ENCODE measurements around the gene ZNF766. TPM values are rescaled to one million over a fixed set of nuclear protein-coding genes. Genes with fewer than 3 reads are reported as not detected.
"Not testable (repeated sequence)": the region's sequence is repeated elsewhere in the genome, so short reads cannot be mapped to it uniquely, and the experiment has no call there.

The ZNF766 gene
- total RNA-seq, 1 experiment from 2014 or later, result 17.9 TPM

DNA sequence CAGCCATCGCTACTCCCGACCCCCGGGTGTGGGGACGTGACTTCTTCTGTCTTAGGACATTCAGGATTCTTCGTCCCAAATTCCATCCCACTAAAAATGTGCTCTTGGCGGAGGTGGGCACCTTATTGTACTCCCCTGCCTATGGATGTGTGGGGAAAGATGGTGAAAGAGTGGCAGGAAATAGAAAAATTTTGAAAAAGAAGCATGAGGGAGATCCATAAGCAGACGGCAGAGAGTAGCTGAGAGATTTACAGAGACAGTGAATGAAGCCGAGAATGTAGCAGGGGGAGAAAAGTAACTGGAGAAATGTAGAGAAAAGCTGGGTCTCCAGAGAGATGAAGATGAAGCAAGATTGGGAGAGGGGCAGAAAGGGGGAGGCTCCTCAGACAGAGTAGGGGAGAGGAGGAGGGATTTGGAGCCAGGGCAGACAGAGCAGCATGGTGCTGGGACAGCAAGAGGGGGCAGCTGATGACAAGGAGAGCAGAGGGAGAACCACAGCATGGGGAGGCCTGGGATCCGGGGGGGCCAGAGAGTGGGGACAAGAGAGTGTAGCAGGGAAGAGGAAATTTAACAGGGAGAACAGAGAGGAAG lies 67.5 kb downstream of the ZNF766 start:
- peaks cover 8 to 15% of the 10 kb centered on the region in 2 experiments; a peak in 2 of 4 replicates for H3K9me3 ChIP-seq (ENCODE audit: control insufficient read depth in 1 of 2, insufficient read depth in 1 of 2, low read depth in 1 of 2, low read length in 2 of 2)
- intact Hi-C loops (cut with micrococcal nuclease), result no loop called here
- H3K9me2 ChIP-seq (ENCODE audit: insufficient read depth), result no peaks in the 10 kb centered on the region
- H3K4me3 ChIP-seq (replicated peaks in 1 of 2; ENCODE audit: low read depth in 1 of 2, low read length in 2 of 2), result no peak overlapping the region
- H3K4me1 ChIP-seq (ENCODE audit: control insufficient read depth in 1 of 2, insufficient read depth in 2 of 2, low read length in 2 of 2), result no peaks in the 10 kb centered on the region
- no peak overlapping the region for H3K9ac ChIP-seq (ENCODE audit: low read length)
- ChIA-PET CTCF (no interaction called here), RAD21 (ENCODE audit: low non-redundant PET in 1 of 2, low total read pairs in 2 of 2, uncharacterized antibody in 2 of 2, unreplicated experiment in 2 of 2) (no interaction called here), POLR2A (no interaction called here)
- no TSS peak for BruUV-seq (replicated peaks)
- no peak for TF ChIP-seq EZH2 (IDR thresholded peaks at IDR 0.05)
- TF ChIP-seq ZNF274 (IDR thresholded peaks at IDR 0.05; ENCODE audit: low read depth, low read length), result no peak
- ATAC-seq (no peak), DNase-seq (ENCODE audit: low read depth, low spot score) (no peak)
- H3K79me2 ChIP-seq (ENCODE audit: insufficient read depth, low read length), result no peaks in the 10 kb centered on the region
- no peaks in the 10 kb centered on the region for H3K36me3 ChIP-seq (ENCODE audit: control insufficient read depth in 1 of 2, insufficient read depth in 2 of 2, low read length in 2 of 2)
- no peak overlapping the region for H2AFZ ChIP-seq (ENCODE audit: low read depth, low read length, poor library complexity, severe bottlenecking)
- no peaks in the 10 kb centered on the region for H4K20me1 ChIP-seq (ENCODE audit: insufficient read depth)
- H3K27ac ChIP-seq (ENCODE audit: low read depth, low read length), result no peak overlapping the region
- no peaks in the 10 kb centered on the region for H3K27me3 ChIP-seq (ENCODE audit: insufficient read depth, low read length)
- H3K4me2 ChIP-seq (ENCODE audit: low read length), result no peak overlapping the region

GRCh38 chr19:52339022-52339421 lies 69.6 kb downstream of the ZNF766 start:
- H3K79me2 ChIP-seq (ENCODE audit: insufficient read depth, low read length); H3K4me1 ChIP-seq (ENCODE audit: control insufficient read depth in 1 of 2, insufficient read depth in 2 of 2, low read length in 2 of 2); H3K27ac ChIP-seq (ENCODE audit: low read depth, low read length); H3K27me3 ChIP-seq (ENCODE audit: insufficient read depth, low read length); H3K36me3 ChIP-seq (ENCODE audit: control insufficient read depth in 1 of 2, insufficient read depth in 2 of 2, low read length in 2 of 2); H3K4me2 ChIP-seq (ENCODE audit: low read length); H3K9me3 ChIP-seq (ENCODE audit: control insufficient read depth in 1 of 2, insufficient read depth in 1 of 2, low read depth in 1 of 2, low read length in 2 of 2); ATAC-seq; H3K9me2 ChIP-seq (ENCODE audit: insufficient read depth); BruUV-seq (replicated peaks); CTCF ChIA-PET; POLR2A ChIA-PET; RAD21 ChIA-PET (ENCODE audit: low non-redundant PET in 1 of 2, low total read pairs in 2 of 2, uncharacterized antibody in 2 of 2, unreplicated experiment in 2 of 2); H2AFZ ChIP-seq (ENCODE audit: low read depth, low read length, poor library complexity, severe bottlenecking); H3K4me3 ChIP-seq (replicated peaks in 1 of 2; ENCODE audit: low read depth in 1 of 2, low read length in 2 of 2); H3K9ac ChIP-seq (ENCODE audit: low read length); DNase-seq (ENCODE audit: low read depth, low spot score); H4K20me1 ChIP-seq (ENCODE audit: insufficient read depth); intact Hi-C loops (cut with micrococcal nuclease): not testable (repeated sequence)

GRCh38 chr19:52343548-52343947 lies 74.2 kb downstream of the ZNF766 start:
- CTCF ChIA-PET, result no interaction called here
- ATAC-seq (peak; percentile 36; the same call in 1 of the 2 replicates), DNase-seq (ENCODE audit: low read depth, low spot score) (peak; percentile 23)
- RAD21 ChIA-PET (ENCODE audit: low non-redundant PET in 1 of 2, low total read pairs in 2 of 2, uncharacterized antibody in 2 of 2, unreplicated experiment in 2 of 2), result no interaction called here
- Histone ChIP-seq H3K79me2 (ENCODE audit: insufficient read depth, low read length) (no peaks in the 10 kb centered on the region), H3K4me1 (ENCODE audit: control insufficient read depth in 1 of 2, insufficient read depth in 2 of 2, low read length in 2 of 2) (no peaks in the 10 kb centered on the region), H3K9me3 (ENCODE audit: control insufficient read depth in 1 of 2, insufficient read depth in 1 of 2, low read depth in 1 of 2, low read length in 2 of 2) (peaks cover 0 to 6% of the 10 kb centered on the region in 2 experiments; a peak in 2 of 4 replicates), H4K20me1 (ENCODE audit: insufficient read depth) (no peaks in the 10 kb centered on the region), H3K9ac (ENCODE audit: low read length) (no peak overlapping the region), H3K9me2 (ENCODE audit: insufficient read depth) (no peaks in the 10 kb centered on the region), H3K27ac (ENCODE audit: low read depth, low read length) (no peak overlapping the region), H3K36me3 (ENCODE audit: control insufficient read depth in 1 of 2, insufficient read depth in 2 of 2, low read length in 2 of 2) (no peaks in the 10 kb centered on the region), H3K4me2 (ENCODE audit: low read length) (no peak overlapping the region), H3K4me3 (replicated peaks in 1 of 2; ENCODE audit: low read depth in 1 of 2, low read length in 2 of 2) (no peak overlapping the region), H2AFZ (ENCODE audit: low read depth, low read length, poor library complexity, severe bottlenecking) (no peak overlapping the region), H3K27me3 (ENCODE audit: insufficient read depth, low read length) (no peaks in the 10 kb centered on the region)
- POLR2A ChIA-PET, result no interaction called here
- BruUV-seq (replicated peaks), result no TSS peak
- TF ChIP-seq, protein P1, sequence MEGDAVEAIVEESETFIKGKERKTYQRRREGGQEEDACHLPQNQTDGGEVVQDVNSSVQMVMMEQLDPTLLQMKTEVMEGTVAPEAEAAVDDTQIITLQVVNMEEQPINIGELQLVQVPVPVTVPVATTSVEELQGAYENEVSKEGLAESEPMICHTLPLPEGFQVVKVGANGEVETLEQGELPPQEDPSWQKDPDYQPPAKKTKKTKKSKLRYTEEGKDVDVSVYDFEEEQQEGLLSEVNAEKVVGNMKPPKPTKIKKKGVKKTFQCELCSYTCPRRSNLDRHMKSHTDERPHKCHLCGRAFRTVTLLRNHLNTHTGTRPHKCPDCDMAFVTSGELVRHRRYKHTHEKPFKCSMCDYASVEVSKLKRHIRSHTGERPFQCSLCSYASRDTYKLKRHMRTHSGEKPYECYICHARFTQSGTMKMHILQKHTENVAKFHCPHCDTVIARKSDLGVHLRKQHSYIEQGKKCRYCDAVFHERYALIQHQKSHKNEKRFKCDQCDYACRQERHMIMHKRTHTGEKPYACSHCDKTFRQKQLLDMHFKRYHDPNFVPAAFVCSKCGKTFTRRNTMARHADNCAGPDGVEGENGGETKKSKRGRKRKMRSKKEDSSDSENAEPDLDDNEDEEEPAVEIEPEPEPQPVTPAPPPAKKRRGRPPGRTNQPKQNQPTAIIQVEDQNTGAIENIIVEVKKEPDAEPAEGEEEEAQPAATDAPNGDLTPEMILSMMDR (IDR thresholded peaks at IDR 0.05 in 2 of 3, conservative IDR thresholded peaks at IDR 0.05 in 1 of 3; ENCODE audit: borderline replicate concordance in 1 of 3, insufficient read depth in 1 of 3, low read depth in 2 of 3, low read length in 2 of 3), result peak; percentile 17 to 50 (median 48); a peak in 5 of 6 replicates
- peak; percentile 43 for TF ChIP-seq RAD21 (IDR thresholded peaks at IDR 0.05; ENCODE audit: low read depth)
- TF ChIP-seq, protein P2, sequence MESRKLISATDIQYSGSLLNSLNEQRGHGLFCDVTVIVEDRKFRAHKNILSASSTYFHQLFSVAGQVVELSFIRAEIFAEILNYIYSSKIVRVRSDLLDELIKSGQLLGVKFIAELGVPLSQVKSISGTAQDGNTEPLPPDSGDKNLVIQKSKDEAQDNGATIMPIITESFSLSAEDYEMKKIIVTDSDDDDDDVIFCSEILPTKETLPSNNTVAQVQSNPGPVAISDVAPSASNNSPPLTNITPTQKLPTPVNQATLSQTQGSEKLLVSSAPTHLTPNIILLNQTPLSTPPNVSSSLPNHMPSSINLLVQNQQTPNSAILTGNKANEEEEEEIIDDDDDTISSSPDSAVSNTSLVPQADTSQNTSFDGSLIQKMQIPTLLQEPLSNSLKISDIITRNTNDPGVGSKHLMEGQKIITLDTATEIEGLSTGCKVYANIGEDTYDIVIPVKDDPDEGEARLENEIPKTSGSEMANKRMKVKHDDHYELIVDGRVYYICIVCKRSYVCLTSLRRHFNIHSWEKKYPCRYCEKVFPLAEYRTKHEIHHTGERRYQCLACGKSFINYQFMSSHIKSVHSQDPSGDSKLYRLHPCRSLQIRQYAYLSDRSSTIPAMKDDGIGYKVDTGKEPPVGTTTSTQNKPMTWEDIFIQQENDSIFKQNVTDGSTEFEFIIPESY (IDR thresholded peaks at IDR 0.05; ENCODE audit: extremely low read depth, insufficient replicate concordance, low read length), result no peak
- TF ChIP-seq CEBPB (IDR thresholded peaks at IDR 0.05; ENCODE audit: low read depth), result no peak
- TF ChIP-seq SIN3A (IDR thresholded peaks at IDR 0.05; ENCODE audit: low read depth), result no peak
- no peak for TF ChIP-seq JUND (IDR thresholded peaks at IDR 0.05)
- no peak for TF ChIP-seq POLR2AphosphoS5 (IDR thresholded peaks at IDR 0.05; ENCODE audit: low read depth, low read length)
- intact Hi-C loops (cut with micrococcal nuclease), result no loop called here

Data from HCT116 (cell line).